GM12878 (cell line): ENCODE measurements around the gene CHD6. TPM values are rescaled to one million over a fixed set of nuclear protein-coding genes. Genes with fewer than 3 reads are reported as not detected.

Source experiments
- CTCF ChIP-seq, 3 experiments: IDR thresholded peaks in 2 of 3; conservative IDR thresholded peaks in 1 of 3; 2 replicates each; pipeline ENCODE4 v1.5.1; 2011; ENCODE audit warnings: low read depth in 3 of 3, low read length in 3 of 3, mild to moderate bottlenecking in 3 of 3, control low read depth in 2 of 3, moderate library complexity in 2 of 3, inconsistent platforms in 1 of 3, mixed read lengths in 1 of 3; ENCODE audit not compliant: control insufficient read depth in 2 of 3, insufficient read depth in 1 of 3; ENCODE audit errors: extremely low read depth in 1 of 3
- PAX5 ChIP-seq: IDR thresholded peaks from 2 replicates; pipeline ENCODE4 v1.6.1; 2011; ENCODE audit warnings: low read depth, low read length, borderline replicate concordance
- PKNOX1 ChIP-seq: fragments of 450-650 bp; IDR thresholded peaks from 2 replicates; pipeline ENCODE4 v1.6.1; 2016; ENCODE audit warnings: mild to moderate bottlenecking
- RBBP5 ChIP-seq: fragments of 200-600 bp; sonication (generic); conservative IDR thresholded peaks from 2 replicates; pipeline ENCODE4 v1.6.1; 2016
- REST ChIP-seq: IDR thresholded peaks from 2 replicates; pipeline ENCODE4 v1.6.1; 2012; ENCODE audit warnings: mild to moderate bottlenecking, low read depth, low read length
- SP1 ChIP-seq: IDR thresholded peaks from one replicate; pipeline ENCODE4 v1.6.1; 2011; ENCODE audit warnings: low read depth, low read length
- polyA plus RNA-seq, 11 experiments: library from polyadenylated mRNA; depleted of rRNA in 4 of 11; unstranded in 6 of 11; stranded (reverse) in 5 of 11; fragments of >200 nt; fragmentation: Nextera tagmentation in 4 of 11; fragmentation: Illumina TruSeq in 1 of 11; extraction: Ambion mirVana in 4 of 11; extraction: Trizol in 1 of 11; gene quantifications; 1 replicate in 1 of 11; 2 replicates in 10 of 11; pipeline versions ENCODE4 v1.2.1 to v1.2.3, GENCODE V29; 2011 to 2016; ENCODE audit warnings: inconsistent platforms in 2 of 11, missing spikeins in 2 of 11, low read depth in 1 of 11
- total RNA-seq, 4 experiments: library from RNA; depleted of rRNA in 3 of 4; stranded (reverse); fragments of >200 nt in 3 of 4; fragmentation: Illumina TruSeq in 1 of 4; extraction: Trizol in 1 of 4; gene quantifications; 2 replicates each; pipeline versions ENCODE4 v1.2.1 to v1.2.3, GENCODE V29; 2013 to 2021

CHD6 gene
- total and polyA plus RNA-seq, 10 of the 15 experiments (the other 5 are each of a cell fraction or from before 2014, with no cell fraction given): 4.3 to 25.5 (median 17.1) TPM

- no peak for TF ChIP-seq REST
- no peak for TF ChIP-seq CTCF (IDR thresholded peaks at IDR 0.05 in 2 of 3, conservative IDR thresholded peaks at IDR 0.05 in 1 of 3; ENCODE audit: control insufficient read depth in 2 of 3, extremely low read depth in 1 of 3, insufficient read depth in 1 of 3, low read depth in 3 of 3, low read length in 3 of 3)
- TF ChIP-seq PAX5: no peak
- TF ChIP-seq RBBP5: no peak
- TF ChIP-seq SP1: no peak
- TF ChIP-seq PKNOX1: no peak
These were observed 210.6 kb downstream of the CHD6 start (continued) for GRCh38 chr20:41407607-41408006.
